Neural crest cell (in vitro differentiated cells): Measurements from ENCODE around the gene MYOG. TPM values are rescaled to one million over a fixed set of nuclear protein-coding genes. Genes with fewer than 3 reads are reported as not detected.

Experiments used
- DNase-seq: peaks from one replicate; pipeline ENCODE4 v3.0.0; 2021; ENCODE audit warnings: low read depth, mixed read lengths, low spot score
- H3K27ac Mint-ChIP-seq: one replicate; pipeline ENCODE4 v1.8.0; 2021; ENCODE audit warnings: mild to moderate bottlenecking, mixed read lengths; ENCODE audit not compliant: unreplicated experiment
- H3K27me3 Mint-ChIP-seq: 2 replicates; pipeline ENCODE4 v1.8.0; 2021; ENCODE audit warnings: low read depth, mild to moderate bottlenecking, mixed read lengths
- H3K36me3 Mint-ChIP-seq: 2 replicates; pipeline ENCODE4 v1.8.0; 2021; ENCODE audit warnings: low read depth, mild to moderate bottlenecking, mixed read lengths
- H3K4me1 Mint-ChIP-seq: 2 replicates; pipeline ENCODE4 v1.8.0; 2021; ENCODE audit warnings: mixed read lengths
- H3K4me3 Mint-ChIP-seq: one replicate; pipeline ENCODE4 v1.8.0; 2021; ENCODE audit warnings: mild to moderate bottlenecking, mixed read lengths
- H3K9me3 Mint-ChIP-seq: 2 replicates; pipeline ENCODE4 v1.8.0; 2021; ENCODE audit warnings: mixed read lengths
- total RNA-seq: library from RNA; stranded (reverse); gene quantifications from 2 replicates; pipeline ENCODE4 v1.2.1, GENCODE V29; 2021
- TF ChIP-seq, protein P1 (sequence below): fragments of 200-600 bp; sonication (generic); conservative IDR thresholded peaks from 2 replicates; pipeline ENCODE4 v1.5.0; 2021; ENCODE audit warnings: antibody characterized with exemption, mild to moderate bottlenecking

MYOG gene
- total RNA-seq, 1 donor from 2014 or later: not detected

DNA sequence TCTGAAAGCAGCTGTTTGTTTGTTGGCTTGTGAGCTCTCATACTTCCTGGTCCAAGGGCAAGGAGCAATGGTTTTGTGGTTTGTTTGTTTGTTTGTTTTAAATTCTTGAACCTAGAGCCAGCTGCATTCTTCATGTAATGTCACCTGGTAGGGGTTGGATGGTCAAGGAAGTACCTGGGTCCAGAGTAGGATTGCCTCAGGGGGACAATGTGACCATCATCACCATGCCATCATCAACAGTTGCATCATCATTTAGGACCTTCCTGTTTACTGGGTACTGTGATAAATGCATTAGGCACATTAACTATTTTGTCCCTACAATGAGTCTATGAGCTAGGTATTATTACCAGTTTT is 14.7 kb upstream of the MYOG start:
- TF ChIP-seq, protein P1, sequence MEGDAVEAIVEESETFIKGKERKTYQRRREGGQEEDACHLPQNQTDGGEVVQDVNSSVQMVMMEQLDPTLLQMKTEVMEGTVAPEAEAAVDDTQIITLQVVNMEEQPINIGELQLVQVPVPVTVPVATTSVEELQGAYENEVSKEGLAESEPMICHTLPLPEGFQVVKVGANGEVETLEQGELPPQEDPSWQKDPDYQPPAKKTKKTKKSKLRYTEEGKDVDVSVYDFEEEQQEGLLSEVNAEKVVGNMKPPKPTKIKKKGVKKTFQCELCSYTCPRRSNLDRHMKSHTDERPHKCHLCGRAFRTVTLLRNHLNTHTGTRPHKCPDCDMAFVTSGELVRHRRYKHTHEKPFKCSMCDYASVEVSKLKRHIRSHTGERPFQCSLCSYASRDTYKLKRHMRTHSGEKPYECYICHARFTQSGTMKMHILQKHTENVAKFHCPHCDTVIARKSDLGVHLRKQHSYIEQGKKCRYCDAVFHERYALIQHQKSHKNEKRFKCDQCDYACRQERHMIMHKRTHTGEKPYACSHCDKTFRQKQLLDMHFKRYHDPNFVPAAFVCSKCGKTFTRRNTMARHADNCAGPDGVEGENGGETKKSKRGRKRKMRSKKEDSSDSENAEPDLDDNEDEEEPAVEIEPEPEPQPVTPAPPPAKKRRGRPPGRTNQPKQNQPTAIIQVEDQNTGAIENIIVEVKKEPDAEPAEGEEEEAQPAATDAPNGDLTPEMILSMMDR: no peak
- Mint-ChIP-seq H3K36me3 (peaks cover 4% of the 10 kb centered on the region), H3K27me3 (peaks cover 9% of the 10 kb centered on the region), H3K4me3 (no peak overlapping the region), H3K27ac (no peak overlapping the region), H3K4me1 (no peaks in the 10 kb centered on the region), H3K9me3 (peaks cover 5% of the 10 kb centered on the region)
- no peak for DNase-seq

DNA sequence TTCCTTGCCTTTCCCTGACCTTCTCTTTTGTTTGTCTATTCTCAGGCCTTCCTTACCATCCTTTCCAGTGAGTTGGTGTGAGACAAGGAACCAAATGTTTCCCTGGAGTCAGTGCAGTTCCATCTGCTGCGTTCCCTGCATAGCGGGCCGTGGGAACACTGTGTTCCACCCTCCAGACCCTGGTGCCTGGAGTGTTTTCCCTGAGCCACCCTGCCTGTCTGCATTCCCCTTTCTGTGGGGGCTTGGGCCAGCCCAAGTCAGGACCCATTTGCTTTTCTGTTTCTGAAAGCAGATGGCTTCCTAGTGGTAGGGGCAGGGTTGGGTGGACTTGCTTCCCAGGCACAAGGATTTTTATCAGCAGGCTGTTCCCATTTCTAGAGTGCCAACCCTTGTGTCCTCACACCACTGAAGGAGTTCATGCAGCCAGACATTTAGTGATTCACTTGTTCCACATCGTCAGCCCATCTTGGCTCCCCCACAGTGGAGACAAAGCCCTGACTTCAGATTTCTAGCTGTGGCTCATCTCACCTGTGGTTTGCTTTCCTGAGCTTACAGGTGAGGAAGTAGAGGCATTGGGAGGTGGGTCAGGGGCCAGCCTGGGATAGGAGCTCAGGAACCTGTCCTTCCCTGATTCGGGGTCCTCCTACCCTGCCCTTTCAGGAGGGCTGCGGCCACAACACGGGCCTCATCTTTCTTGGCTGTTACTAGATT is 14.1 kb upstream of the MYOG start:
- H3K4me3 Mint-ChIP-seq: no peak overlapping the region
- DNase-seq: no peak
- peaks cover 10% of the 10 kb centered on the region for H3K9me3 Mint-ChIP-seq
- H3K27ac Mint-ChIP-seq: no peak overlapping the region
- peaks cover 7% of the 10 kb centered on the region for H3K27me3 Mint-ChIP-seq
- TF ChIP-seq, protein P1: no peak
- peaks cover 4% of the 10 kb centered on the region for H3K36me3 Mint-ChIP-seq
- H3K4me1 Mint-ChIP-seq: no peaks in the 10 kb centered on the region

DNA sequence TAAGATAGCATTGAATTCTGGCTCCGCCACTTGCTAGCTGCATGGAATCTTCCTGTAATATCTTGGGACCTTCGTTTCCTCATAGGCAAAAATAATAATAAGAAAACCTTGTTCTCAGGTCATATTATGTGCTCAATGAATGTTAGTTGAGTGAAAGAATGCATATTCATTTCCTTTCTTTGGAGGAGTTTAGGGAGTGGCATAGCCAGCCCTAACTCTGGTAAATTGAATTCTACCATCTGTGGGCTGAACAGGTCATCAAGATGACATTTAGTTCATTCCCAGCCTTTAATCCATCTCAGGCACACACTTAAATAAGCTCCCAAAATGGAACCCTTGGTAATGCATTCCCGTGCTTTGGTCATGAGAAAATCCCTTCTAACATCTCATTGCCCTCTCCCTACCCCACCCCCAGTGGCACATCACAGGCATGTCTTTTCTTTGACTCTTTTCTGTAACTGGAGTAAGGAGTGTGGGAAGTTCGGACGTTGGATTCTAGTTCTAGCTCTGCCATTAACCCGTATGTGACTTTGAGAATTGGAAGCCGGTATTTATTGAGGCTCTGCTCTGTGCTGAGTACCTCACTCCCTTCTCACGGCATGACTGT is 13.2 kb upstream of the MYOG start:
- no peaks in the 10 kb centered on the region for H3K4me1 Mint-ChIP-seq
- TF ChIP-seq, protein P1: no peak

DNA sequence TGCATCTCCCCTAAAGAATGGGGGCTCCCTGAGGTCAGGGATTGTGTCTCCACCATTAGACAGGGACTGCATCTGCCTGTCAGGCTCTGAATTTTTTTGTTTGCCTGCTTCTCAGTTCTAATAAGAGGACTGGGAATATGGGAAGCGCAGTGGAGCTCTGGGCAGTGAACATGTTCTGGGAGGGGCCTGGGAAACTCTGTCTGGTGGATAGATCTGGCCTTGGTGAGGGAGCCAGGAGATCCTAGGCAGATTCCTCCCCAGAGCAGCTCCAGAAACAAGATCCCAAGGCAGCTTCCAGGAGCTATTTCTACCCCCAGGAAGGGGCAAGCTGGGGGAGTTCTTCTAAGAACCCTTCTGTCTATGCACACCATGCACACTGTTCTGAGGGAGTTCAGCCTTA is 12.6 kb upstream of the MYOG start:
- Mint-ChIP-seq H3K4me3 (no peak overlapping the region), H3K9me3 (peaks cover 18% of the 10 kb centered on the region), H3K27me3 (peaks cover 7% of the 10 kb centered on the region), H3K36me3 (peaks cover 8% of the 10 kb centered on the region), H3K27ac (no peak overlapping the region), H3K4me1 (no peaks in the 10 kb centered on the region)
- DNase-seq: no peak
- TF ChIP-seq, protein P1: no peak

More for the DNA sequence above, 13.2 kb upstream of the MYOG start:
- H3K27me3 Mint-ChIP-seq: peaks cover 7% of the 10 kb centered on the region
- H3K36me3 Mint-ChIP-seq: peaks cover 8% of the 10 kb centered on the region
- peaks cover 16% of the 10 kb centered on the region for H3K9me3 Mint-ChIP-seq
- H3K27ac Mint-ChIP-seq: no peak overlapping the region
- DNase-seq: no peak
- no peak overlapping the region for H3K4me3 Mint-ChIP-seq

DNA sequence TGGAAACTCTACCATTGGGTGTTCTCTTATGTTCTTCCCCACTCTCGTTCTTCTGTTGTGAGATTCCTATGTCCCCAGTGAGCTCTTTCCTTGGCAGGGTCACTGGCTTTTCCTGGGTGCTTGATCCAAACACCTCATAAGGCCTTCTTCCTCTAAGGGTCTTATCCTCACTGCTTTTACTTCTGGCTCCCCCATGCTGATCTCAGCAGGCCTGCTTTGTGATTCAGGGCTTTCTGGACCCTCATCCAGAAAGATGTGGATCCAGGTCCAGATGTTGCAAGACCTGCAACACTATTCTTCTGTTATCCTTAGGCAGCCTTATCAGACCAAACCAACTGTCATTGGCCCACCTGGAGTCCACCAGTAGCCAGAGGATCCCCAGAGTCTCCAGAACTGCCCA is 11.2 kb upstream of the MYOG start:
- H3K27me3 Mint-ChIP-seq: peaks cover 7% of the 10 kb centered on the region
- TF ChIP-seq, protein P1: no peak
- peaks cover 8% of the 10 kb centered on the region for H3K36me3 Mint-ChIP-seq
- no peak for DNase-seq
- H3K4me3 Mint-ChIP-seq: no peak overlapping the region
- no peak overlapping the region for H3K27ac Mint-ChIP-seq
- H3K4me1 Mint-ChIP-seq: no peaks in the 10 kb centered on the region
- peaks cover 18% of the 10 kb centered on the region for H3K9me3 Mint-ChIP-seq
